AG10803 (cell line): ENCODE data around the gene RUBCNL.

ENCODE experiments used
- DNase-seq: peaks from one replicate; pipeline ENCODE4 v3.0.0; 2010; ENCODE audit warnings: low read depth
- H3K4me3 ChIP-seq: 2 replicates; pipeline ENCODE4 v1.5.1; 2011; ENCODE audit warnings: mild to moderate bottlenecking, low read length, control low read depth
- TF ChIP-seq, protein P1 (sequence below): conservative IDR thresholded peaks from 2 replicates; pipeline ENCODE4 v1.5.1; 2011; ENCODE audit warnings: mild to moderate bottlenecking, low read length, control low read depth, inconsistent platforms

Gene RUBCNL

GRCh38 chr13:46386392-46387063, 524 bp downstream of the RUBCNL start:
- peak overlapping the region; percentile 58 for H3K4me3 ChIP-seq
- peak; percentile 20 for DNase-seq
- TF ChIP-seq, protein P1, sequence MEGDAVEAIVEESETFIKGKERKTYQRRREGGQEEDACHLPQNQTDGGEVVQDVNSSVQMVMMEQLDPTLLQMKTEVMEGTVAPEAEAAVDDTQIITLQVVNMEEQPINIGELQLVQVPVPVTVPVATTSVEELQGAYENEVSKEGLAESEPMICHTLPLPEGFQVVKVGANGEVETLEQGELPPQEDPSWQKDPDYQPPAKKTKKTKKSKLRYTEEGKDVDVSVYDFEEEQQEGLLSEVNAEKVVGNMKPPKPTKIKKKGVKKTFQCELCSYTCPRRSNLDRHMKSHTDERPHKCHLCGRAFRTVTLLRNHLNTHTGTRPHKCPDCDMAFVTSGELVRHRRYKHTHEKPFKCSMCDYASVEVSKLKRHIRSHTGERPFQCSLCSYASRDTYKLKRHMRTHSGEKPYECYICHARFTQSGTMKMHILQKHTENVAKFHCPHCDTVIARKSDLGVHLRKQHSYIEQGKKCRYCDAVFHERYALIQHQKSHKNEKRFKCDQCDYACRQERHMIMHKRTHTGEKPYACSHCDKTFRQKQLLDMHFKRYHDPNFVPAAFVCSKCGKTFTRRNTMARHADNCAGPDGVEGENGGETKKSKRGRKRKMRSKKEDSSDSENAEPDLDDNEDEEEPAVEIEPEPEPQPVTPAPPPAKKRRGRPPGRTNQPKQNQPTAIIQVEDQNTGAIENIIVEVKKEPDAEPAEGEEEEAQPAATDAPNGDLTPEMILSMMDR, result no peak

DNA sequence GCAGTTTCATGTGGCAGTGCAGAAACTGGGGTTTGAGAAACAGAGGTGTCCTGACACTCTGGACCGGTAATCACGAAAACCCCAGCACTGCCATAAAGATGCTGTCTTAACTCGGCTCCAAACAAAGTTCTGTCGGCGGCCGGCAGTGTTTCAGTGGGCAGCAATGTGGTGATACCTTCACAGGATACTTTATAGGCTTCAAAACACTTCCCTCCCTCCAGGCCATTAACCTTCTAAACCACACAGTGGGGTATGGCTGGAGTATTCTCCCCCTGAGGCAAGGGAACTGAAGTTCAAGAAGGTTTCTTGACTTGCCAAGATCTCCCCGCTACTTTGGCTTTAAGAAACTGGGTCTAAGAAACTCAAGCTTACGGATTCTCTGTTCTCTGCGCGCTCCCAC, 1.1 kb downstream of the RUBCNL start:
- DNase-seq, result no peak
- H3K4me3 ChIP-seq, result no peak overlapping the region
- TF ChIP-seq, protein P1, result no peak

DNA sequence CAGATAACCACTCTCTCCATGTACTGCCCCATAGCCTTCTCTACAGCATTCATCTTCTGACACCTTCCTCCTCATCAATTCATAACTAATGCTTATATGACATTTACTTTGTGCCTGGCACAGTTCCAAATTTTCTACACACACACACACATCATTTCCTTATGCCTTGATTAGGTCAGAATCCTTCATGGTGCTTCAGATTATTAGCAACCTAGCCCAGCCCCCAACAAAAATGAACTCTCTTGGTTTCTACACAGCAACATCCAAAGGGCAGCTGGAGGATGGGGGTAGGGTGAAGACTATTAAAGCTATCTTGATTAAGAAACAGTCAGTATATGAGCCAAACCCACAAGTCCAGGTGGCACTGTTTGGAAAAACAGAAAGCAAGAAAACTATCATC, 3.7 kb downstream of the RUBCNL start:
- no peak overlapping the region for H3K4me3 ChIP-seq
- peak; percentile 42 for DNase-seq
- TF ChIP-seq, protein P1, result no peak

GRCh38 chr13:46382224-46382623, 4.8 kb downstream of the RUBCNL start:
- DNase-seq, result no peak
- TF ChIP-seq, protein P1, result no peak
- H3K4me3 ChIP-seq, result no peak overlapping the region

GRCh38 chr13:46380242-46380641, 6.8 kb downstream of the RUBCNL start:
- TF ChIP-seq, protein P1, result no peak
- DNase-seq, result no peak
- no peak overlapping the region for H3K4me3 ChIP-seq

GRCh38 chr13:46379611-46380010, 7.4 kb downstream of the RUBCNL start:
- H3K4me3 ChIP-seq, result no peak overlapping the region
- no peak for DNase-seq
- TF ChIP-seq, protein P1, result no peak

GRCh38 chr13:46378411-46378810, 8.6 kb downstream of the RUBCNL start:
- no peak for DNase-seq
- TF ChIP-seq, protein P1, result no peak
- H3K4me3 ChIP-seq, result no peak overlapping the region
